GF-D8 (cell line): Measurements from ENCODE around the gene ESYT1.
"Not testable (repeated sequence)": the region's sequence is repeated elsewhere in the genome, so short reads cannot be mapped to it uniquely, and the experiment has no call there.

Experiments
- DNase-seq: peaks from one replicate; lab custom pipeline; 2025; lab: John Stamatoyannopoulos, UW

ESYT1 gene

GRCh38 chr12:56104109-56104814, 23.8 kb upstream of the ESYT1 start, which contains the start of gene PA2G4:
PA2G4 (plus strand) TSS chr12:56104559; CDS start chr12:56104738, 179 bp downstream.
- peak; percentile 97 for DNase-seq

- DNase-seq, result peak; percentile 24
Observed at GRCh38 chr12:56104815-56105608, 23.1 kb upstream of the ESYT1 start.

- DNase-seq, result no peak
Observed at GRCh38 chr12:56105609-56105902, 22.5 kb upstream of the ESYT1 start.

- DNase-seq, result no peak
Observed at GRCh38 chr12:56107242-56107641, 20.8 kb upstream of the ESYT1 start.

- no peak for DNase-seq
Observed at GRCh38 chr12:56110571-56110970, 17.5 kb upstream of the ESYT1 start.

- DNase-seq, result no peak
Observed at GRCh38 chr12:56114084-56114483, 14.0 kb upstream of the ESYT1 start.

GRCh38 chr12:56115329-56115728, 12.7 kb upstream of the ESYT1 start:
- no peak for DNase-seq

- DNase-seq, result peak; percentile 73
Observed at GRCh38 chr12:56116267-56117081, 11.6 kb upstream of the ESYT1 start, which contains the start of gene RPL41. RPL41 (plus strand) TSS chr12:56116633.

GRCh38 chr12:56117082-56117706, 10.9 kb upstream of the ESYT1 start:
- DNase-seq, result not testable (repeated sequence)

- DNase-seq, result peak; percentile 97
Observed at GRCh38 chr12:56117778-56118687, 10.0 kb upstream of the ESYT1 start, which contains the start of gene ZC3H10. ZC3H10 (plus strand) TSS chr12:56118266; CDS start chr12:56120563, 2,297 bp downstream.

GRCh38 chr12:56118688-56119357, 9.2 kb upstream of the ESYT1 start:
- no peak for DNase-seq

- DNase-seq, result peak; percentile 71
Observed at GRCh38 chr12:56119361-56119796, 8.7 kb upstream of the ESYT1 start.

GRCh38 chr12:56120158-56120846, 7.8 kb upstream of the ESYT1 start:
- DNase-seq, result no peak

- DNase-seq, result no peak
Observed at GRCh38 chr12:56121204-56121870, 6.7 kb upstream of the ESYT1 start.

GRCh38 chr12:56122637-56123036, 5.4 kb upstream of the ESYT1 start:
- no peak for DNase-seq

GRCh38 chr12:56124133-56124532, 3.9 kb upstream of the ESYT1 start:
- DNase-seq, result no peak

- DNase-seq, result peak; percentile 93
Observed at GRCh38 chr12:56126732-56127239, 1.3 kb upstream of the ESYT1 start.

- no peak for DNase-seq
Observed at GRCh38 chr12:56127485-56127887, 581 bp upstream of the ESYT1 start.

- no peak for DNase-seq
Observed at GRCh38 chr12:56128670-56129205, 671 bp downstream of the ESYT1 start.
